ENCODE measurements around the gene NPTX2.

NPTX2 gene

DNA sequence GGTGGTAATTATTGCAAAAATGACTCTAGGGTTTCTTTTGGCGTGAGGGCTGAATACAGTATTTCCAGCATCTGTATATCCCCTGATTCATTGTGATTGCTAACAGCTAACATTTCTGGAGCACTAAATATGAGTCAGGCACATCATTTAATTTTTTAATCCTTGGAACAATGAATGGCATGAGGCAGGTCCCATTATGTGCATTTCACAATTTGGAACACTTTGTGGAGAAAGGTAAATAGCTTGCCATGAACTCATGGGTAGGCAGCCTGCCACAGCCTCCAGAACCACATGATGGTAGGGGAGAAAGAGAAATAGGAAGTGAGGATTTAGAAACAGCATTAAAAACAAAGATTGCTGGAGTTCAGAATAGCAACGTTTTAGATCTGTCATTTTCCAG, 1.7 kb downstream of the NPTX2 start:
- no peak for DNase-seq (ENCODE audit: low read depth in 2 of 2)

GRCh38 chr7:98619450-98620321, 2.6 kb downstream of the NPTX2 start:
- DNase-seq (ENCODE audit: low read depth in 2 of 2): no peak

DNA sequence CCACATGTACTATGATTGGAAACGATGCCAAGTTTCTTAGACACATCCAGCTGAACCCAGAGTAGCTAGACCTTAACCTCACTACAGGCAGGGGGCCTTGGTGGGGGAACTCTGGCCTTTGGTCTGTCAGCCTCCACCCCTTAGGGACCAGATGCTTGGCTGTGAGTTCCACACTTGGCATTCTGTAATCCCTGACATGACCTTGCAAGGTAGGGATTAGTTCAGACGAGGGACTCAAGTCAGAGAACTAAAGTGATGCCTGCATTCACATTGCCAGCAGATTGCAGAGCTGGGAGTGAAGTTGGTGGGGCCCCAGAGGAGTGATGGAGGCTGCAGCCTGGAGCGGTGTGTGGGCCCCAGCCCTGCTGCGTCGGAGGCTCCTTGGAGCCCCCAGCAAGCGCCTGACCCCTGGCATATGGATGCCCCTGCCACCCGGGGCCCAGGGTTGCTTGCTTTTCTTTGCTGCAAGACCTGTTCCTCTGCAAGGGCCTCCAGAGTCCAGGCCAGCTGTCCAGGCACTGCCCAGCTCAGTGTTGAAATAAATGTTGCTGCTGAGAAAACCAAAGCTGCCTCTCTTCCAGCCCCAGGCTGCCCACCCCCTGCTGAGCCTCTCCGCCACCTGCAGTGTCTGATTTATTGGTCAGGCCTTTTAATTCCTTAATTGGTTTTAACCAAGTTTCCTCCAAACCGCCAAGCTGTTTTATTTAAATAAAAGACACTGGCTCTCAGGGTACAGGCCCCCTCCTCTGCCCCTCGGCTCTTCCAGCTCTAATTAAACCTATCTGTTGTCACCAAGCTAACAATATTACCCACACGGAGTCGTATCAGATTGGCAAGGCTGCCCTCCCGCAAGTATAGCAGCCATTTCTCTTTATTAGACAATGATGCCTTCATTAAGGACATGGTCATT, 4.7 kb downstream of the NPTX2 start:
- DNase-seq (ENCODE audit: low read depth in 2 of 2): no peak

DNA sequence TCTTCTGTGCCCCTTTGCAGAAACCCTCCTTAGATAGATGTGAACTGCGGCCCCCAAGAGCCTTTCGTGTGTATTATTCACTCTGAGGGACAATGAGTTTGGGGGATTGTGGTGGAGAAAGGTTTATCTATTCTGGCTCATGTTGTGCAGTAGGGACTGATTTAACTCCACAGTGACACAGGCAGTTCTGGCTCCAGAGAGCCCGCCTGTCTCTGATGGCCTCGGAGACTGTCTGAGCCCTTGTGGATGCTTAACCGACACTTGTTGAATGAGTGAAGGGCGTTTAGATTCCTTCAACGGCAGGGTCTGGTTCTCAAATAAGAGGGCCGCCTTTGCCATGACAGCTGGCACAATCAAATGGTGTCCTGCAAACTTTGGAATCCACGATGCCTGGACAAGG, 5.8 kb downstream of the NPTX2 start:
- DNase-seq (ENCODE audit: low read depth in 2 of 2): no peak

GRCh38 chr7:98624846-98625420, 7.8 kb downstream of the NPTX2 start:
- no peak for DNase-seq (ENCODE audit: low read depth in 2 of 2)

DNA sequence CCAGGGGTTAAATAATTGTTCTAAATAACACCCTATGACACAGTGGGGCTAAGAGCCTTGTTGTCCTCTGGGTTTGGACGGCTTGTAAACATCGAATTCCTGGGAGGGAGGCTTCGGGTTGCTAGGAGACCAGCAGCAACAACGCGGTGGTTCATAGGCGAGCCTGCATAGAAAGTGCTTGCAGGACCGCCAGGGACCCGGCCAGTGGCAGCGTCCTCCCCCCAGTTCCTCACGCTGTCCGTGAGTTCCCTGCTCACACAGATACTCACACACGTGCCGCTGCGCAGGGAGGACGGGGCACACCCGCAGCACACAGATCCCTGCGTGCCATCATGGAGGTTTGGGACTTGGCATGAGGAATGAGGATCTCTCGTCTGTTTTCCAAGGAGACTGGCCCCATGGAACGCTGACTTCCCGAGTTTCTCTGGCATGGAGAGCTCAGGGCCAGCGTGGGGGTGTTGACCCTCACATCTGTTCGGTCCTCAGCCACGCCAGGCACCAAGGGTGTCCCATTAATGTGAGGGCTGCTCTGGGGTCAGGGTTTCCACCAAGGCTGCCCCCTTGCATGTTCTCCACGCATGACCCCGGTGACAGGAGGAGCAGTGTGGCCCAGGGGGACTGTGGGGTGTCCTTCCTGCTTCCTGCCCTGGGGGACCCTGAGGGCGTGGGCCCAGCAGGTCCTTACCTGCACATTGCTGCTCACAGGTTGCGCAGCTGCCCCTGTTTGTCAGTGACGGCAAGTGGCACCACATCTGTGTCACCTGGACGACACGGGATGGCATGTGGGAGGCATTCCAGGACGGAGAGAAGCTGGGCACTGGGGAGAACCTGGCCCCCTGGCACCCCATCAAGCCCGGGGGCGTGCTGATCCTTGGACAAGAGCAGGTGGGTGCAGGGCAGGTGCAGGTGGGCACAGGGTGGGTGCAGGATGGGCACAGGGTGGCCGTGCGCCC, 9.7 kb downstream of the NPTX2 start:
- no peak for DNase-seq (ENCODE audit: low read depth in 2 of 2)

- no peak for DNase-seq (ENCODE audit: low read depth in 2 of 2)
Observed at GRCh38 chr7:98627413-98627790, 10.3 kb downstream of the NPTX2 start.

- no peak for DNase-seq (ENCODE audit: low read depth in 2 of 2)
Observed at GRCh38 chr7:98628418-98628817, 11.3 kb downstream of the NPTX2 start.

DNA sequence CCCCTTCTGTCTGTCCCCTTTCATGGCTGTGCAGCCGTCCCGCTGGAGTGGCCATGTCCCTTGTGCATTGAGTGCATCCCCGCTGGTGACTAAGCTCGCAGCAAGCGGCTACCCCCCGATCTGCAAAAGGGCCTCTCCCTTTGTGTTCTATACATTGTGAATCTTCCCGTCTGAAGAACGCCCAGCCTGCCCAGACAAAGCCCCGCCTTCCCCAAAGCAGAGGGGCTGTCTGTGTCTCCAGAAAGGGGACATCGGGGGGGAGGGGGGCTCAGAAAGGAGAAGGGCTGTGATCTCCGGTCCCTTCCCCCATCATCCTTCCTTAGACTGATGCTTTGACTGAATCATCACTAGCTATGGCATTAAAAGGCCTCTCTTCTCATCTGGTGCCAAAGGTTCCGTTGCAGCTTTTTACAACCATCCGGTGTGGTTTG, 11.9 kb downstream of the NPTX2 start:
- DNase-seq (ENCODE audit: low read depth in 2 of 2): no peak

DNA sequence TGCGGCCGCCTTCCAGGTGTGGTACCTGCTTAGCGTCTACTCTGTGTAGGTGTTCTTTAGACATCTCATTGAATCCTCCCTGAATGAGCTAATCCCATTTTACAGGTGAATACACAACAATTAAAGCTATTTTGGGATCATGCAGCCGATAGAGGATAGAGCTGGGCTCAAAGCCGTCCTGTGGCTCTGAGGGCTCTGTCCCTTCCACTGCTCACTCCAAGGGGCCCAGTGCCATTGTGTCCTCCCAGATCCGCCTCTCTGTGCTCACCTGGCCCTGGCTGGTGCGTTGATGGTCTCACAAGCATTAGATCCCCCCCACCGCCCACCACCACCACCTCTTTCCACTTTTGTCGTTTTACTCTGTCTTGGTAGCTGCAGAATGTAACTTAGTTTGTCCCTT, 13.1 kb downstream of the NPTX2 start:
- DNase-seq (ENCODE audit: low read depth in 2 of 2): no peak

DNA sequence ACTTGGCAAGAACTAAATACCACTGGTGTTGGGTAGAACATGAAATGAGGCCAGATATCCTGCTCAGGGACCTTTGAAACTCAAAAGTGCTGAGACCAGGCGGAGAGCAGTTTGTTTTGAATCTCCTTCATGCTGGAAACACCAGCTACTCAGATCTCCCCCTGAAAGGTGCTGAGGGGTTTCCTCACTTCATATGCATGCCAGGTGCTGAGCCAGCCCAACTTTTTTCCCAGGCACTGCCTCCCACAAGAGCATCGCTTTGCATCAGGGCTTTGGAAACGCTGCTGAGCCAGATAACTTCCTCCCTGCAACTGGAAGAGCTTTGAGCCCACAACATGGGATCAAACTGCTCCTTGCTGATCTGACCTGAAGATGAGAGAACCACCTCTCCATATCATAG, 13.7 kb downstream of the NPTX2 start:
- no peak for DNase-seq (ENCODE audit: low read depth in 2 of 2)

DNA sequence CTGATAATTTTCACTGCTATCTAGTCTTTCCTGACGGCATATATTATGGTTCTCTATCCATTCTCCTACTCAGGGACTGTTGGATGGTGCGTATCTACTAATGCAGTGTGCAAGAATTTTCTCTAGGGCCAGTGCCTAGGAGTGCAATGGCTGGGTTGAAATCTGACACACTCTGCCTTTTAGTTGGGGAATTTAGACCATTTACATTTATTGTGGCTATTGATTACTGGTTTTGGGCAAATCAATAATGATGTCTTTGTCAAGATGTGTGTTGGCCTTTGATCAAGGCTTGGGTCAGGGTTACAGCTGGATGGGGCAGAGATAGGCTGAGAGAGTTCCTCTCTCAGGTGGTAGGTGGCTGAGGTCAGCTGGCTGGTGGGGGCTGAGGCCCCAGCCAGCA, 21.8 kb downstream of the NPTX2 start:
- no peak for DNase-seq (ENCODE audit: low read depth in 2 of 2)

- DNase-seq (ENCODE audit: low read depth in 2 of 2): no peak
Observed at GRCh38 chr7:98640375-98640774, 23.3 kb downstream of the NPTX2 start.

DNA sequence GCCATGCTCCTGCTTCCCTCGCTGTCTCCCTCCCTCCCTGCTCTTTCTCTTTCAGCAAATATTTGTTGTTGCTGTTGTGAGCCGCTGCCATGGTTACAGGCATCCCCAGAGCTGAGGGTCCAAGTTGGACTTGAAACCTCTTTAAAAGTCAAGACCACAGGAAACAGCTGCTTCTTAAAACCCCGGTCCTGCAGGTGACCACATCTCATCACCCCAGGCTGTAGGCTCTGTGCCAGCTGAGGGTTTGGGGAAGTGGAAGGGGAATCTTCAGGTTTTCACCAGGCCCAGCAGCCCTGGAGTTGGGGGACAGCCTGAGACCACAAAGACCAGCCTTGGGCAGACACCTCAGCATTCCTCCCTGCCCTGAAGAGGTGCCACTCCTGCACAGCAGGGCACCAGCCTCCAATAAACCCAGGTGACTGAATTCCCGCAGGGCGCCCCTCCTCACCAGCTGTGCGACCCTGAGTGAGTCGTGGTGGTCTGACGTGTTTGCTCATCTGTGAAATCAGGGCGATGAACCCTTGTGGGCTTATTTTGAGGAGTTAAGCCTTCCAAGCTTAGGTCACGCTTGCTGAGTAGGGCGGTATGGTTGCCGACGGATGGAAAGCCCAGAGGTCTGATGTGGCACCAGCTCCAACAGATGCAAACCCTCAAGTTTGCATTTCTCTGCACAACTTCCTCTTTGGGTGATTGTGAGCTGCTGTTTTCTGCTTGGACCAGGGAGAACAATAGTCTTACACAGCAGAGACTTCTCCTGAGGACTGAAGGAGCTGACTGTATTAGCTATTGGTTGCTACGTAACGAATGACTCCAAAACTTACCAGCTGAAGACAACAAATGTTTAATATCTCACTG, 24.8 kb downstream of the NPTX2 start:
- no peak for DNase-seq (ENCODE audit: low read depth in 2 of 2)

DNA sequence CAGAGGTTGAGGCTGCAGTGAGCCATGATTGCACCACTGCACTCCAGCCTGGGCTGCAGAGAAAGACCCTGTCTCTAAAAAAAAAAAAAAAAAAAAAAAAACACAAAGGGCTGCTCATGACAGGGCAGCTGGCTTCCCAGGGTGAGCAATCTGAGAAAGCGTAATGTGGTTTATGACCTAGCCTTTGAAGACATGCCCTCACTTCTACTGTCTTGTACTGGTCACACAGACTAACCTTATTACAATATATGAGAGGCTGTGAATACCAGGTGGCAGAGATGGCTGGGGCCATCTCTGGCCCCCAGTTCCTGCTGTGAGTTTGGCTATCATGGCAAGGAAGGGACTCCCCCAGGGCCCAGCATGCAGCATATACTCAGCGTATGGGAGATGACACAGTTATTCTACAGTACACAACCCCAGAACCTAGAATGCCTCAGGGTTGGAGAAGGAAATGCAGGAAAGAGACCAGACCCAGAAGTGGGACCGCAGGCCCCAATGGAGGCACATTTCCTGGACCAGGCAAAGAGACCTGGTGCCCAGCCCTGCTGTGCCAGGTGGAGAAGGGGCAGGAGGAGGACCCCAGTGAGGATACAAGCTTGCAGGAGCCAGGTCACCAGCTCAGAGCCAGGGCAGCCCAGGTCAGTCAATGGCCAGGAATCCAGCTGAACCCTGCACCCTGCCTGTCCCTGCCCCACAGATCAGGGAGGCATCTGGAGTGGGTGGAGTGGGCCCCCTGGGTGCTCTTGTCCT, 26.3 kb downstream of the NPTX2 start:
- no peak for DNase-seq (ENCODE audit: low read depth in 2 of 2)

DNA sequence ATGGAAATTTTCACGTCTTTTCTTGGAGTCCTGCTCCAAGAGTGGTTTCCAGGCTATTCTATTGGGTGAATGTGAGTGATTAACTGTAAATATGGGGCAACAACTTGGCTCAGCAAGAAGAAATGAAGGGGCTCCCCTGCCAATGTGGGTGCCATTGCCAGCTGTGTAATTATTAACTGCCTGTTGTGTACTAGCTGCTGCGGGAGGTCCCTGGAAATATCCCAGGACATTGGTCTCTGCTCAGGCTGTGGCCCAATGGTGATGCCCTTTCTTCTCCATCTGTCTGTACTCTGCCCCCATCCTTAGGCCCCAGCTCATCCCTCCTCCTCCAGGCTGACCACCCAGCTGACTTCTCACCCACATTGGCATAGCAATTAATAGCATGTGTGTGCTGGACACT, 29.4 kb downstream of the NPTX2 start:
- no peak for DNase-seq (ENCODE audit: low read depth in 2 of 2)

GRCh38 chr7:98647326-98647725, 30.2 kb downstream of the NPTX2 start:
- DNase-seq (ENCODE audit: low read depth in 2 of 2): no peak

- DNase-seq (ENCODE audit: low read depth in 2 of 2): no peak
Observed at GRCh38 chr7:98651760-98652159, 34.7 kb downstream of the NPTX2 start.

DNA sequence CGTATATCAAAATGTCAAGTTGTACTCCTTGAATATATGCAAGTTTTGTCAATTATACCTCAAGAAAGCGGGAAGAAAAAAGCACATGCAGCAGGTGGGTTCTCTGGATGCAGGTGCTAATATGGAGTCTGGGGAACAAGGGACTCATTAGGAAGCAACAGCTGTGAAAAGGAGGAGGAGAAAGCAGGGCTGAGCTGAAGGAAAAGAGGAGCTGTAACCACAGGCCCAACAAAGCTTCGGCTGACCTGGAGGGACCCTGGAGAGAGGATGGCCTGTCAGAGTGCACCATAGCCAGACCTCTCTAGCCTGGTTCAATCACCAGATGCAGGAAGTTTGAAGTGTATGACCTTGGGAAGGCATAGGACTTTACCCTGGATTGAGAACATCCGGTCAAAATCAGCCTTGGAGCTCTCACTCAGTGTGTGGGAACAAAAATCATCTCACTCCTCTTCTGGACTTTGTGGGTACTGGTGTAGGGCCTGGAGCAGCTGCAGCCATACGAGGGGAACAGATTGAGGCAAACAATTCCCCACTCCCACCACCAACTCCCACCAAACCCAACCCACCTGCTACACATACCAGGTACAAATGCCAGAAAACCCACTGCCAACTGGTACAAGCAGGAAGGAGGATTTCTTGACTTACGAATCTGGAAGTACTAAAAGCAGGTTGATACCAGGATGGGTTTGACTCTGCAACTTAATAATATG, 36.7 kb downstream of the NPTX2 start:
- DNase-seq (ENCODE audit: low read depth in 2 of 2): no peak

Data from fibroblast of skin of left biceps (primary cell).